OCI-LY7 (cell line): Measurements from ENCODE around the gene NEAT1.

Experiments
- CTCF ChIP-seq: fragments of 200-600 bp; sonication (generic); conservative IDR thresholded peaks from 2 replicates; pipeline ENCODE4 v1.5.1; 2014; ENCODE audit warnings: mild to moderate bottlenecking, antibody characterized with exemption, low read length, moderate library complexity, mixed read lengths
- EZH2phosphoT487 ChIP-seq: fragments of 200-600 bp; sonication (generic); IDR thresholded peaks from 2 replicates; pipeline ENCODE4 v1.6.1; 2018; ENCODE audit warnings: low read depth, borderline replicate concordance, mild to moderate bottlenecking, mixed run types, antibody characterized with exemption, low read length, moderate library complexity, mixed read lengths

DNA sequence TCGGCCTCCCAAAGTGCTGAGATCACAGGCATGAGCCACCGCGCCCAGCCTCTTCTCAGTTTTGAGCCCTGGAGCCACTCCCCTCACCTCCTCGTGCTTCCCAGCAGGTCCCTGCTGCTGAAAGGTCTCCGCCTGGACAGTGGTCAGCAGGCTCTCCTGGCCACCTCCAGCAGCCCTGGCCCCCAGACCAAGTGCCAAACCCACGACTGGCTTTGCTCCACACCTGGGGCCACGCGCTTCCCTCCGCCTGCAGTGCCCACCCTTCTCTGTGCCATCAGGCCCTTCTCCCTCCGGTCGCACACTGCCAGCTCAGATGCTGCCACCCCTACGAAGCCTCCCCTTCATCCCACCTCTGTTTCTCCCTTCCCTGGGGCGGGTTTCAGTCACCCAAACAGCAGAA, 23.3 kb upstream of the NEAT1 start:
- TF ChIP-seq EZH2phosphoT487 (no peak), CTCF (no peak)
